Right atrium auricular region (tissue), 2 donors: Measurements from ENCODE around the gene ICAM3. TPM values are rescaled to one million over a fixed set of nuclear protein-coding genes. Genes with fewer than 3 reads are reported as not detected.

Source experiments
- DNase-seq: peaks from one replicate; pipeline ENCODE4 v3.0.0-alpha.2; 2019; ENCODE audit warnings: low spot score
- H3K27ac ChIP-seq, 2 donors: fragments of 200-600 bp; sonication (generic); 1 replicate in 1 of 2; 2 replicates in 1 of 2; pipeline ENCODE4 v1.5.1; 2016 to 2019
- H3K27me3 ChIP-seq, 2 donors: fragments of 200-600 bp; sonication (generic); one replicate each; pipeline versions ENCODE4 v1.5.1 to v1.6.0; 2017 to 2019
- H3K36me3 ChIP-seq: fragments of 200-600 bp; sonication (generic); one replicate; pipeline ENCODE4 v1.5.1; 2016
- H3K4me1 ChIP-seq, 2 donors: fragments of 200-600 bp; sonication (generic); one replicate each; pipeline versions ENCODE4 v1.5.1 to v1.6.0; 2017 to 2019
- H3K4me3 ChIP-seq, 2 donors: fragments of 200-600 bp; sonication (generic); 1 replicate in 1 of 2; 2 replicates in 1 of 2; pipeline ENCODE4 v1.5.1; 2017 to 2019; ENCODE audit warnings: mild to moderate bottlenecking in 1 of 2, moderate library complexity in 1 of 2
- H3K9me3 ChIP-seq, 2 donors: fragments of 200-600 bp; sonication (generic); one replicate each; pipeline ENCODE4 v1.5.1; 2019
- CTCF ChIP-seq, 2 donors: fragments of 200-600 bp; sonication (generic); IDR thresholded peaks; one replicate each; pipeline ENCODE4 v1.5.1; 2019; ENCODE audit warnings: antibody characterized with exemption in 2 of 2
- total RNA-seq, 2 donors: library from RNA; depleted of rRNA; stranded (reverse); fragments of >200 nt; gene quantifications; one replicate each; pipeline ENCODE4 v1.1.0, GENCODE V29; 2016

ICAM3 gene
- total RNA-seq, 2 donors from 2014 or later = 5.3 to 7.1 TPM

DNA sequence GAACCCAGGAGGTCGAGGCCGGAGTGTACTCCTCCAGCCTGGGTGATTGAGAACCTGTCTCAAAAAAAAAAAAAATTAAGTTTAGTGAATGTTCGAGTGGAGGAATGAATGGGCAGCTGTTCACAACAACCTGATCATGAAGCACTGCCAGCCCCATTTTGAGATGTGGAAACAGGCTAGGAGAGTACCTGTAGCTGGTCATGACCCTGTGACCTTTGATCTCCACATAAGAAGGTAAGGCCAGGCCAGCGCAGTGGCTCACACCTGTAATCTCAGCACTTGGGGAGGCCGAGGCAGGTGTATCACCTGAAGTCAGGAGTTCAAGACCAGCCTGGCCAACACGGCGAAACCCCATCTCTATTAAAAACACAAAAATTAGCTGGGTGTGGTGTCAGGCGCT, 13.7 kb downstream of the ICAM3 start:
- Histone ChIP-seq H3K27ac (no peak overlapping the region), H3K27me3 (no peaks in the 10 kb centered on the region), H3K36me3 (peaks cover 95% of the 10 kb centered on the region), H3K9me3 (no peaks in the 10 kb centered on the region), H3K4me1 (no peaks in the 10 kb centered on the region), H3K4me3 (no peak overlapping the region)
- DNase-seq = no peak
- TF ChIP-seq CTCF (IDR thresholded peaks at IDR 0.05) = no peak

DNA sequence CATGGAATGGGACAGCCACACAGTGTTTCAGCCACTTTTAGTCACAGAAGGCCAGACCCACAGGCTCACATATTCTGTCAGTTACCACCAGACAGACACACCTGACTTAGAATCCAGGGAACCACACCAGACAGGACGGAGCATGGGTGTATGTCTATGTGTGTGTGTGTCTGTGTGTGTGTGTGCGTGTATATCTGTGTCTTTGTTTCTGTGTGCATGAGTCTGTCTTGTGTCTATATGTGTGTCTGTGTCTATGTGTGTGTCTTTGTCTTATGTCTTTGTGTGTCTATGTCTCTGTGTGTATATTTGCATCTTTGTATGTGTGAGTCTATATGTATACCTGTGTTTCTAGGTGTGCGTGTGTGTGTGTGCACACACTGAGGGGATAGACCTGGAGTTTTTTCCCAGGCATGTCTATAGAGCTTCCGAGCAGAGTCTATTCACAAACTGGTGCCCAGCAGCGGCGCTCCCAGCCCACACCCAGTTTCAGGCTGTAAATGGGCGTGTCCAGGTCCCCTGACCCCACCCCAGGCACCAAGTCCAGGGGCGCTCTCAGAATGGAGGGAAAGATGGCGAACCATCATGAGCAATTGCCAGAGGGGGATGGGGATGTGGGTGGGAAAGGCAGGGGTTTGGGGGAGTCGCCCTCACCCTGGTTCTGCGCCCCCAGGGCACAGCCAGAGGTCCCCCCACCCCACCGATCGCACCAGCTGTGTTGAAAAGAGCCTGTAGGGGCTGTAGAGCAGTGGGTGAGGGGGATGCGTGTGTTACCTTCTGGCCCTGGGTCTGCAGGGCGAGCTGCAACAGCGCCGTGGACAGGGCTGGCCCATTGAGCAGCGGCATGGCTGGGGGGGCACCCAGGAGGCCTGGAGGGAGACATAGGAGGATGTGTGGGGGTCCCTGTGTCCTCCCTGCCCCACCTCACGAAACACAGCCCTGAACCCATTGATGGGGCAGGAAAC, 17.3 kb downstream of the ICAM3 start:
- H3K4me1 ChIP-seq = no peaks in the 10 kb centered on the region
- no peaks in the 10 kb centered on the region for H3K27me3 ChIP-seq
- H3K27ac ChIP-seq = no peak overlapping the region
- TF ChIP-seq CTCF (IDR thresholded peaks at IDR 0.05) = no peak
- H3K9me3 ChIP-seq = no peaks in the 10 kb centered on the region
- H3K4me3 ChIP-seq = no peak overlapping the region
- H3K36me3 ChIP-seq = peaks cover 96% of the 10 kb centered on the region
- no peak for DNase-seq

DNA sequence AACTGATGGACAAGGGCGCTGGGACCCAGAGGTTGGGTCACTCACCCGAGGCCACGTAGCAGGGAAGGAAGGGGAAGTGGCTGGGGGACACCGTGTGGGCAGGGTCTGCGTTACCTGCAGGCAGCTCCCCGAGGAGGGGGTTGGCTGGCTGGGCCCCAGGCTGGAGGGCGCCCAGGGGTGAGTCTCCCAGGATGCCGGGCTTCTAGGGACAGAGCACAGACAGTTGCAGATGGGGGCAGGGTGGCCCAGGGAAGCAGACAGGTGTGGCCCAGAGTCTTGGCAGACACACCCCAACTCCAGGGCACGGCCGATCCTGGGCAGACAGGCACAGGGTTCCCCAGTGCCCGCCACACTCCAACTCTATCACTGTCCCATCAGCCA, 18.0 kb downstream of the ICAM3 start:
- H3K4me3 ChIP-seq = no peak overlapping the region
- no peaks in the 10 kb centered on the region for H3K4me1 ChIP-seq
- H3K9me3 ChIP-seq = no peaks in the 10 kb centered on the region
- no peak overlapping the region for H3K27ac ChIP-seq
- no peak for TF ChIP-seq CTCF (IDR thresholded peaks at IDR 0.05)
- no peaks in the 10 kb centered on the region for H3K27me3 ChIP-seq
- peaks cover 95% of the 10 kb centered on the region for H3K36me3 ChIP-seq
- no peak for DNase-seq

GRCh38 chr19:10320602-10321416, 18.6 kb downstream of the ICAM3 start:
- no peak for TF ChIP-seq CTCF (IDR thresholded peaks at IDR 0.05)

DNA sequence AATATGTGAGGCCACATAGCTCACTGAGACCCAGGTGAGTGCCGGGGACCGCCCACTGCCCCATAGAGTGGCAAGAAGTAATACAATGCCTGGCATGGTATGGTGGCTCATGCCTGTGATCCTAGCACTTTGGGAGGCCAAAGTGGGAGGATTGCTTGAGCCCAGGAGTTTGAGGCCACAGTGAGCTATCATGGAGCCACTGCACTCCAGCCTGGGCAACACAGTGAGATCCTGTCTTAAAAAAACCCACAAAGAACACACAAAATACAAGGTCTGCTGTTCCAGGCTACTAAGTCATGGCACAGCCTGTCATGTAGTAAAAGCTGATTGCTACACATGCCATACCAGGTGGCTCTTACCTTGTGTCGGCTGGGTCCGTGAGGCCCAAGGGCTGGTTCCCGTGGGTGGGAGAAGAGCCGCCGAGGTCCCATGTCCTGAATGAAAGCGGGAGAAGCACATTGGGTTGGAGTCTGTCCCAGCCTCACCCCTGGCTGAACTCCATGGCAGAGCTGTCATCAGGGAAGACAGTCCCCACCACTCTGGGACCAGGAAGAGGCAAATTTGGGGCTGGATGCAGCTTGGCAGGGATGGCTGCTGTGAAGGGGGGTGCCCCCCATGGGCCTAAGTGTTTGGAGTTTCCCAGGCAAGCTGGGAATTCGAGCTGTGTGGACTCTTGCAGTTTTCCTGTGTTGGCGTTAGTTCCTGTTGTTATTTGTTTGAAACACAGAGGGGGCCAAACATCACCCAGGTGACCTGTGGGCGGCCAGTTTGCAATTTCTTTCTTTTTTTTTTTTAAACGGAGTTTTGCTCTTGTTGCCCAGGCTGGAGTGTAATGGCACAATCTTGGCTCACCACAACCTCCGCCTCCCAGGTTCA, 20.4 kb downstream of the ICAM3 start:
- H3K4me3 ChIP-seq = no peak overlapping the region
- no peak for TF ChIP-seq CTCF (IDR thresholded peaks at IDR 0.05)
- H3K36me3 ChIP-seq = peaks cover 73% of the 10 kb centered on the region
- DNase-seq = no peak
- H3K27me3 ChIP-seq = no peaks in the 10 kb centered on the region
- H3K27ac ChIP-seq = no peak overlapping the region
- no peaks in the 10 kb centered on the region for H3K9me3 ChIP-seq
- H3K4me1 ChIP-seq = peaks cover 0 to 14% of the 10 kb centered on the region in 2 donors

More at GRCh38 chr19:10320602-10321416, 18.6 kb downstream of the ICAM3 start:
- Histone ChIP-seq H3K4me3 (no peak overlapping the region), H3K4me1 (peaks cover 0 to 6% of the 10 kb centered on the region in 2 donors), H3K36me3 (peaks cover 89% of the 10 kb centered on the region), H3K27me3 (no peaks in the 10 kb centered on the region), H3K9me3 (no peaks in the 10 kb centered on the region), H3K27ac (no peak overlapping the region)
- no peak for DNase-seq
